Ishikawa (cell line): Measurements from ENCODE around the gene KNOP1.

Source experiments
- CEBPB ChIP-seq: IDR thresholded peaks from 2 replicates; pipeline ENCODE4 v1.6.1; 2012
- CREB1 ChIP-seq: IDR thresholded peaks from 2 replicates; pipeline ENCODE4 v1.6.1; 2012; ENCODE audit warnings: low read depth
- EGR1 ChIP-seq: IDR thresholded peaks from 2 replicates; pipeline ENCODE4 v1.6.1; 2012
- EP300 ChIP-seq: IDR thresholded peaks from 2 replicates; pipeline ENCODE4 v1.6.1; 2012; ENCODE audit warnings: borderline replicate concordance
- FOXM1 ChIP-seq: IDR thresholded peaks from 2 replicates; pipeline ENCODE4 v1.6.1; 2012; ENCODE audit warnings: low read depth, borderline replicate concordance
- NFIC ChIP-seq: IDR thresholded peaks from 2 replicates; pipeline ENCODE4 v1.6.1; 2012
- RAD21 ChIP-seq: IDR thresholded peaks from 2 replicates; pipeline ENCODE4 v1.6.1; 2012; ENCODE audit warnings: low read depth
- TAF1 ChIP-seq: IDR thresholded peaks from 2 replicates; pipeline ENCODE4 v1.6.1; 2012; ENCODE audit warnings: low read depth, mild to moderate bottlenecking
- TCF12 ChIP-seq: IDR thresholded peaks from 2 replicates; pipeline ENCODE4 v1.6.1; 2012; ENCODE audit warnings: low read depth
- YY1 ChIP-seq: IDR thresholded peaks from 2 replicates; pipeline ENCODE4 v1.6.1; 2012; ENCODE audit warnings: low read depth
- ZBTB7A ChIP-seq: IDR thresholded peaks from 2 replicates; pipeline ENCODE4 v1.6.1; 2012; ENCODE audit warnings: low read depth
- TF ChIP-seq, protein P1 (sequence below): IDR thresholded peaks from 2 replicates; pipeline ENCODE4 v1.6.1; 2012
- TF ChIP-seq, protein P2 (sequence below): IDR thresholded peaks from 2 replicates; pipeline ENCODE4 v1.6.1; 2012; ENCODE audit warnings: low read depth, mild to moderate bottlenecking

DNA sequence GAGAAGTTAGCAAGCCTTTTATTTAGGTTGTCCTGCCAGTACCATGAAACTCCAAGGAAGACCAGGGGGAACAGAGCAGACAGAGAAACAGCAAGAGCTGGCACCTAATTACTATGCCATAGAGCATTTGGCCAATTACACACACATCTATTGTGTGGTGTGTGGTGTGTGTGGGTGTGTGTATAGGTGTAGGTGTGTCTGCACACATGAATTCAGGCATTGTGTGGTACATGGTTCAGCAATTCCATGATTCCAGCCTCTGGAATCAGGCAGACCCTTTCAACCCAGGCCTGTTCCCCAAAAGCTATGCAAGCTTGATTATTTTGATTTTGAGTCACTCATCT, 25.8 kb upstream of the KNOP1 start:
- TF ChIP-seq, protein P1, sequence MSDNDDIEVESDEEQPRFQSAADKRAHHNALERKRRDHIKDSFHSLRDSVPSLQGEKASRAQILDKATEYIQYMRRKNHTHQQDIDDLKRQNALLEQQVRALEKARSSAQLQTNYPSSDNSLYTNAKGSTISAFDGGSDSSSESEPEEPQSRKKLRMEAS: no peak
- TF ChIP-seq EP300: no peak
- no peak for TF ChIP-seq TAF1
- TF ChIP-seq, protein P2, sequence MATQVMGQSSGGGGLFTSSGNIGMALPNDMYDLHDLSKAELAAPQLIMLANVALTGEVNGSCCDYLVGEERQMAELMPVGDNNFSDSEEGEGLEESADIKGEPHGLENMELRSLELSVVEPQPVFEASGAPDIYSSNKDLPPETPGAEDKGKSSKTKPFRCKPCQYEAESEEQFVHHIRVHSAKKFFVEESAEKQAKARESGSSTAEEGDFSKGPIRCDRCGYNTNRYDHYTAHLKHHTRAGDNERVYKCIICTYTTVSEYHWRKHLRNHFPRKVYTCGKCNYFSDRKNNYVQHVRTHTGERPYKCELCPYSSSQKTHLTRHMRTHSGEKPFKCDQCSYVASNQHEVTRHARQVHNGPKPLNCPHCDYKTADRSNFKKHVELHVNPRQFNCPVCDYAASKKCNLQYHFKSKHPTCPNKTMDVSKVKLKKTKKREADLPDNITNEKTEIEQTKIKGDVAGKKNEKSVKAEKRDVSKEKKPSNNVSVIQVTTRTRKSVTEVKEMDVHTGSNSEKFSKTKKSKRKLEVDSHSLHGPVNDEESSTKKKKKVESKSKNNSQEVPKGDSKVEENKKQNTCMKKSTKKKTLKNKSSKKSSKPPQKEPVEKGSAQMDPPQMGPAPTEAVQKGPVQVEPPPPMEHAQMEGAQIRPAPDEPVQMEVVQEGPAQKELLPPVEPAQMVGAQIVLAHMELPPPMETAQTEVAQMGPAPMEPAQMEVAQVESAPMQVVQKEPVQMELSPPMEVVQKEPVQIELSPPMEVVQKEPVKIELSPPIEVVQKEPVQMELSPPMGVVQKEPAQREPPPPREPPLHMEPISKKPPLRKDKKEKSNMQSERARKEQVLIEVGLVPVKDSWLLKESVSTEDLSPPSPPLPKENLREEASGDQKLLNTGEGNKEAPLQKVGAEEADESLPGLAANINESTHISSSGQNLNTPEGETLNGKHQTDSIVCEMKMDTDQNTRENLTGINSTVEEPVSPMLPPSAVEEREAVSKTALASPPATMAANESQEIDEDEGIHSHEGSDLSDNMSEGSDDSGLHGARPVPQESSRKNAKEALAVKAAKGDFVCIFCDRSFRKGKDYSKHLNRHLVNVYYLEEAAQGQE: no peak
- no peak for TF ChIP-seq RAD21
- no peak for TF ChIP-seq CEBPB
- no peak for TF ChIP-seq FOXM1
- TF ChIP-seq TCF12: no peak
- TF ChIP-seq EGR1: no peak
- TF ChIP-seq CREB1: no peak
- TF ChIP-seq YY1: no peak
- TF ChIP-seq NFIC: no peak
- no peak for TF ChIP-seq ZBTB7A
